ENCODE results near the gene FLT1. TPM values are rescaled to one million over a fixed set of nuclear protein-coding genes. Genes with fewer than 3 reads are reported as not detected.

The FLT1 gene
- total RNA-seq, 1 donor from 2014 or later = 46.0 TPM

DNA sequence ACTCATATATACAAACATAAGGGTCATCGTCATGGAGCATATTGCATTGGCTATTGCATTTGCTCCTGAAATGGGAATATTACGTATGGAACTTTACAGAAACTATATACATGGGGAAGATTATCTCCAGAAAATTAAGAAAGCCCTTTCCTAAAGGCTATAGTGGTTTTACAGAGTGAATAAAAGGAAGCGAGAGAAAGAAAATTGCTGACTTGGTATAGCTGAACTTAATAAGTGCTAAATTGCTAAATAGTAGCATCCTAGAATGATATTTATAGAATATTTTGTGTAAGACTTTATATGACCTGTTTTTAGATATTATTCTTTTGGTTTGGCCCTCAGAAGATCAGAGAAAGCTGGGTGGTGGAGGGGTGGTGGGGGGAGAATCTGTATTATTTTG lies 114.6 kb downstream of the FLT1 start:
- H3K36me3 ChIP-seq = no peaks in the 10 kb centered on the region
- intact Hi-C loops (cut with DNase I) = no loop called here

DNA sequence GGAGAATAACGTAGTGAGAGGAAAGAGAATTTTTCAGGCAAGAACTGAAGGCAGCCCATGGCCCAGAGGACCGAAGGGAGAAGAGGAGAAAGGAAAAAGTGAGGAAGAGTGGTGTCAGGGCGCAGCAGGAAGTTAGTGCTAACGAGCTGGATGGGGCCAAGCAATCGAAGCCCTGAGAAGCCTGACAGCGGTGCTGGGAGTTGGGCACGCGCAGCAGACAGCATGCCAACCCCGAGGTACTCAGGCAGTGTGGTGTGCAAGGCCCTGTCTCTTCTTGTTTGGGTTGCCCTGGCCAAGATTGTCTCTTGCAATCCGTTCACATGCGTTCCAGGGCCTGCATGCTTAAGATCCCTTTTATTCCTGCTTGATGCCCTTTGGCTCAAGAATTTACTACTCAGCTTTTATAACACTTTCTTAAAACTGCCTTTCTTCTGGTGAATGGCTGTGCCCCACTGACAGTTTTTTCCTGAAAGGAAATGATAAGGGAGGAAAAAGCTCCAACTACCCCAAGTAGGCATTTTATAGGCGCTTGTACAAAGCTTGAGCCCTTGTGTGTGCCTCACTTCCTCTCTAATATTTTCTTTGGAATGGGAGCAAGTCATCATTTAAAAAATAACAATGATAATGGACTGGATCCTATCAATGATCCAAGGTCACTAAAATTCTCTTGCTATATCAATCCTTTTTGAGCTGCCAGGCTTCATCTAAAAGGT lies 115.4 kb downstream of the FLT1 start:
- DNase-seq (ENCODE audit: low spot score in 2 of 2) = no peak
- Histone ChIP-seq H3K36me3 (no peaks in the 10 kb centered on the region), H3K4me1 (no peaks in the 10 kb centered on the region), H3K27me3 (no peaks in the 10 kb centered on the region), H3K9me3 (no peaks in the 10 kb centered on the region), H3K27ac (no peak overlapping the region), H3K4me3 (no peak overlapping the region)
- TF ChIP-seq, protein P1, sequence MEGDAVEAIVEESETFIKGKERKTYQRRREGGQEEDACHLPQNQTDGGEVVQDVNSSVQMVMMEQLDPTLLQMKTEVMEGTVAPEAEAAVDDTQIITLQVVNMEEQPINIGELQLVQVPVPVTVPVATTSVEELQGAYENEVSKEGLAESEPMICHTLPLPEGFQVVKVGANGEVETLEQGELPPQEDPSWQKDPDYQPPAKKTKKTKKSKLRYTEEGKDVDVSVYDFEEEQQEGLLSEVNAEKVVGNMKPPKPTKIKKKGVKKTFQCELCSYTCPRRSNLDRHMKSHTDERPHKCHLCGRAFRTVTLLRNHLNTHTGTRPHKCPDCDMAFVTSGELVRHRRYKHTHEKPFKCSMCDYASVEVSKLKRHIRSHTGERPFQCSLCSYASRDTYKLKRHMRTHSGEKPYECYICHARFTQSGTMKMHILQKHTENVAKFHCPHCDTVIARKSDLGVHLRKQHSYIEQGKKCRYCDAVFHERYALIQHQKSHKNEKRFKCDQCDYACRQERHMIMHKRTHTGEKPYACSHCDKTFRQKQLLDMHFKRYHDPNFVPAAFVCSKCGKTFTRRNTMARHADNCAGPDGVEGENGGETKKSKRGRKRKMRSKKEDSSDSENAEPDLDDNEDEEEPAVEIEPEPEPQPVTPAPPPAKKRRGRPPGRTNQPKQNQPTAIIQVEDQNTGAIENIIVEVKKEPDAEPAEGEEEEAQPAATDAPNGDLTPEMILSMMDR (IDR thresholded peaks at IDR 0.05) = no peak
- intact Hi-C loops (cut with DNase I) = no loop called here

More for the DNA sequence above, 114.6 kb downstream of the FLT1 start:
- no peaks in the 10 kb centered on the region for H3K27me3 ChIP-seq
- no peak overlapping the region for H3K27ac ChIP-seq
- no peak overlapping the region for H3K4me3 ChIP-seq
- H3K9me3 ChIP-seq = no peaks in the 10 kb centered on the region
- TF ChIP-seq, protein P1 (IDR thresholded peaks at IDR 0.05) = no peak
- no peak for DNase-seq (ENCODE audit: low spot score in 2 of 2)
- H3K4me1 ChIP-seq = no peaks in the 10 kb centered on the region

DNA sequence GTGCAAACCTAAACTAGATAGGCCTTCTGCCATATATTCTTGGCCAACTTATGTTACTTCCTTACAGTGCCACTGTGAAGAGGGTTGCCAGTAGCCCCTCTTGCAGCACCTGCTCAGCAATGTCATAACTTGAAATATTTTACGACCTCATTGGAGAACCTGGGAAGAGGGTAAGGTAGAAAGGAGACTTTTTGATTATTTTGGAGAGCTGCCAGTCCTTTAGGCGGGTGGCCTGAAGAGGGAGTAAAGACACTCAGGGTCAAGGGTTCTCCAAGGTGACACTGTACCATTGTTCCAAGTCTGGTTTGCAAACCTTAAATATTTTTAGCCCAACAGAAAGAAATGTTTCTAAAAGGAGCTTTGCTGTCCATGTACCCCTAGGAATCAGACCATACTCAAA lies 118.3 kb downstream of the FLT1 start:
- no peaks in the 10 kb centered on the region for H3K9me3 ChIP-seq
- TF ChIP-seq, protein P1 (IDR thresholded peaks at IDR 0.05) = no peak

DNA sequence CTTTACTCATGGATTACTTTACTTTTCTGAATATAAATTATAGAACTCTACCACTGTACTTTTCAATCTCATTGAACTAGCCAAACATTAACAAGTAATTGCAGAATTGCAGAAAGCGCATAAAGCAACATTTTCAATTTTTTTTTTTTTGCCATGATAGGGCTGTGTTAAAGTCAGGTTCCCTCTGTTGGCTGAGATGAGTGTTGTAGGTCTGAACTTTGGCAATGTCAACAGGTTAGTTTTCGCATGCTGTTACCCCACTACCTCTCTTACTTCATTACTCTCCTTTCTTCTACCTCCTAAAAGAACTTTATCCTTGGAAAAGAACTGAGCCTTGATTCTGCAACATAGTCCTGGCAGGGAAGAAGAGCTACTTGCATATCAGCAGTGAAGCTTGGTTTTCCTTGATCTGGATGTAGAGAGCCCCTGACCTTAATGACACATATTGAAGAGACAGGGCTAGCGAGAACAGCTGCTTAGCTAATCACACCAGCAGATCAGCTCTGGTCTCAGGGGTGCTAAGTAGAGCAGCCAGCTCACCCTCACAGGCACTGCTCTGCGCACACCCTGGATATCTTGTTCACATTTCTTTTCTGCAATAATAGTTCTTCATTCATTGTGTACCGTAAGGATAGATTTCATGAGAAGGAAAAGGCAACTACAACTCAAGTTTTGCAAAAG lies 119.5 kb downstream of the FLT1 start:
- H3K27ac ChIP-seq = no peak overlapping the region
- intact Hi-C loops (cut with DNase I) = no loop called here
- H3K9me3 ChIP-seq = no peaks in the 10 kb centered on the region
- no peak overlapping the region for H3K4me3 ChIP-seq
- TF ChIP-seq, protein P1 (IDR thresholded peaks at IDR 0.05) = no peak
- no peaks in the 10 kb centered on the region for H3K36me3 ChIP-seq
- no peak for DNase-seq (ENCODE audit: low spot score in 2 of 2)
- no peaks in the 10 kb centered on the region for H3K27me3 ChIP-seq
- H3K4me1 ChIP-seq = no peaks in the 10 kb centered on the region

More for the DNA sequence above, 118.3 kb downstream of the FLT1 start:
- Histone ChIP-seq H3K4me1 (no peaks in the 10 kb centered on the region), H3K27ac (no peak overlapping the region), H3K27me3 (no peaks in the 10 kb centered on the region), H3K4me3 (no peak overlapping the region), H3K36me3 (no peaks in the 10 kb centered on the region)
- intact Hi-C loops (cut with DNase I) = no loop called here
- DNase-seq (ENCODE audit: low spot score in 2 of 2) = no peak

DNA sequence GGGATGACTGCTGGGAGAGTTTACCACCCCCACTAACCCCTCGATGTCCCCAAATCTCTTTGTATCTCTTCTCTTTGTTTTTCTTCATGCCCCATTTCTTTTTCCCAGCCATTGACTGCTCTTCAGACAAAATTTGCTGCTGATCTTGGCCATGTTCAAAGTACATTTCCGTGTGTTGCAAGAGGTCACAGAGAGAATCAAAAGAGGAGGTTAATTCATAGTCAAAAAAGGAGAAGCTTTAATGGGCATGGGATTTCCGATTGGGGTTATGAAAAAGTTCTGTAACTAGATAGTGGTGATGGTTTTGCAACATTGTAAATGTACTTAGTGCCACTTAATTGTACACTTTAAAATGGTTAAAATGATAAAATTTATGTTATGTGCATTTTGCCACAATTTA lies 121.1 kb downstream of the FLT1 start:
- Histone ChIP-seq H3K4me3 (no peak overlapping the region), H3K36me3 (no peaks in the 10 kb centered on the region), H3K27ac (no peak overlapping the region), H3K27me3 (no peaks in the 10 kb centered on the region), H3K9me3 (no peaks in the 10 kb centered on the region), H3K4me1 (no peaks in the 10 kb centered on the region)
- TF ChIP-seq, protein P1 (IDR thresholded peaks at IDR 0.05) = no peak
- intact Hi-C loops (cut with DNase I) = no loop called here
- DNase-seq (ENCODE audit: low spot score in 2 of 2) = no peak

Measured in ascending aorta (tissue), 2 donors.